CD4-positive, alpha-beta T cell treated with Interleukin-6 at 100 ng/mL for 8 hours (primary cell): ENCODE data around the gene TLNRD1.
A peak's percentile ranks its signal among the peaks of the same experiment; 100 is the strongest.

Source experiments
- DNase-seq: peaks from one replicate; pipeline ENCODE4 v3.0.0-alpha.2; 2020; ENCODE audit warnings: mixed read lengths, low spot score

The TLNRD1 gene

GRCh38 chr15:80977627-80978036, 23.1 kb upstream of the TLNRD1 start:
- DNase-seq, result no peak

GRCh38 chr15:80978685-80979329, 21.9 kb upstream of the TLNRD1 start:
- no peak for DNase-seq

GRCh38 chr15:80979538-80980200, 21.1 kb upstream of the TLNRD1 start:
- DNase-seq, result no peak

- DNase-seq, result no peak
Observed at GRCh38 chr15:80982205-80982604, 18.5 kb upstream of the TLNRD1 start.

- no peak for DNase-seq
Observed at GRCh38 chr15:80982839-80983238, 17.9 kb upstream of the TLNRD1 start.

- no peak for DNase-seq
Observed at GRCh38 chr15:80984856-80985255, 15.9 kb upstream of the TLNRD1 start.

GRCh38 chr15:80985981-80986380, 14.7 kb upstream of the TLNRD1 start:
- no peak for DNase-seq

GRCh38 chr15:80986487-80986886, 14.2 kb upstream of the TLNRD1 start:
- DNase-seq, result no peak

GRCh38 chr15:80988148-80988796, 12.5 kb upstream of the TLNRD1 start:
- DNase-seq, result no peak

GRCh38 chr15:80989081-80989517, 11.6 kb upstream of the TLNRD1 start:
- DNase-seq, result no peak

- DNase-seq, result peak; percentile 97
Observed at GRCh38 chr15:80989518-80990478, 10.9 kb upstream of the TLNRD1 start, which contains the start of gene MESD. Gene MESD (minus strand): TSS chr15:80989819. CDS start chr15:80989791, 28 bp downstream.

- no peak for DNase-seq
Observed at GRCh38 chr15:80990955-80991354, 9.8 kb upstream of the TLNRD1 start.

- peak; percentile 24 for DNase-seq
Observed at GRCh38 chr15:80991421-80991820, 9.3 kb upstream of the TLNRD1 start.

- DNase-seq, result no peak
Observed at GRCh38 chr15:80992006-80992405, 8.7 kb upstream of the TLNRD1 start.

- DNase-seq, result no peak
Observed at GRCh38 chr15:80992441-80992840, 8.3 kb upstream of the TLNRD1 start.

GRCh38 chr15:80996247-80996646, 4.5 kb upstream of the TLNRD1 start:
- peak; percentile 23 for DNase-seq

- no peak for DNase-seq
Observed at GRCh38 chr15:80997692-80998091, 3.0 kb upstream of the TLNRD1 start.

GRCh38 chr15:80998251-80998650, 2.5 kb upstream of the TLNRD1 start:
- DNase-seq, result no peak

GRCh38 chr15:80999623-81000036, 1.1 kb upstream of the TLNRD1 start:
- peak; percentile 64 for DNase-seq

GRCh38 chr15:81000144-81000623, 539 bp upstream of the TLNRD1 start:
- DNase-seq, result no peak

- peak; percentile 27 for DNase-seq
Observed at GRCh38 chr15:81001152-81002008, 657 bp downstream of the TLNRD1 start.
